Measurements from ENCODE around the gene DNAH2.

DNAH2 gene

DNA sequence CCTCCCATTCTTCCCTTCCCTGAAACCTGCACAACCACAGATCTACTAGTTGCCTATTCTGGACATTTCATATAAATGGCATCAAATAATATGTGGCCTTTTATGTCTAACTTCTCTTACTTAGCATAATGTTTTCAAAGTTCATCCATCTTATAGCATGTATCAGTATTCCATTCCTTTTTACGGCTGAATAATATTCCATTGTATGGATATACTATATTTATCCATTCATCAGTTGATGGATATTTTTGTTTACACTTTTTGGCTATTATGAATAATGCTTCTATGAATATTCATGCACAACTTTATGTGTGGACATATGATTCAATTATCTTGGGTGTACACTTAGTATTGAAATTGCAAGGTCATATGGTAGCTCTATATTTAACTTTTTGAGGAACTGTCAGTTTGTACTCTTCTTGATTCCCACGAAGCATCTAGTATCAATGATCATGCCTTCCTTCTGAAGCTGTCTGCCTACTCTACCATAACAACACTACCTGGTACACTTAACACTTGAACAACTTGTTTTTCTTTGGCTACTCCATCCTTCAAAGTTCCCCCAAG is 158.3 kb downstream of the DNAH2 start:
- DNase-seq (ENCODE audit: low spot score): no peak

DNA sequence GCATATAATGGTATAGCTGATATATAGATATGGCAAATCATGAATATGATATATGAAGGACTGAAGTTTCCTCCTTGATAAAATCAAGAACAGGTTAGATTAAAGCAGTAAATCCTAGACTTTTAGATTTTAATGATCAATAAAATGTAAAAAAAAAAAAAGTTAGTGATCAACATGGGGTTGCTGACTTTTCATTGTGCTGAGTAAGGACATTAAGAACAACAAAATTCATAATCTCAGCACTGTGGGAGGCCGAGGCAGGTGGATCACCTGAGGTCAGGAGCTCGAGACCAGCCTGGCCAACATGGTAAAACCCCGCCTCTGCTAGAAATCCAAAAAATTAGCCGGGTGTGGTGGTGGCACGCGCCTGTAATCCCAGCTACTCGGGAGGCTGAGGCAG is 160.7 kb downstream of the DNAH2 start:
- no peak for DNase-seq (ENCODE audit: low spot score)

DNA sequence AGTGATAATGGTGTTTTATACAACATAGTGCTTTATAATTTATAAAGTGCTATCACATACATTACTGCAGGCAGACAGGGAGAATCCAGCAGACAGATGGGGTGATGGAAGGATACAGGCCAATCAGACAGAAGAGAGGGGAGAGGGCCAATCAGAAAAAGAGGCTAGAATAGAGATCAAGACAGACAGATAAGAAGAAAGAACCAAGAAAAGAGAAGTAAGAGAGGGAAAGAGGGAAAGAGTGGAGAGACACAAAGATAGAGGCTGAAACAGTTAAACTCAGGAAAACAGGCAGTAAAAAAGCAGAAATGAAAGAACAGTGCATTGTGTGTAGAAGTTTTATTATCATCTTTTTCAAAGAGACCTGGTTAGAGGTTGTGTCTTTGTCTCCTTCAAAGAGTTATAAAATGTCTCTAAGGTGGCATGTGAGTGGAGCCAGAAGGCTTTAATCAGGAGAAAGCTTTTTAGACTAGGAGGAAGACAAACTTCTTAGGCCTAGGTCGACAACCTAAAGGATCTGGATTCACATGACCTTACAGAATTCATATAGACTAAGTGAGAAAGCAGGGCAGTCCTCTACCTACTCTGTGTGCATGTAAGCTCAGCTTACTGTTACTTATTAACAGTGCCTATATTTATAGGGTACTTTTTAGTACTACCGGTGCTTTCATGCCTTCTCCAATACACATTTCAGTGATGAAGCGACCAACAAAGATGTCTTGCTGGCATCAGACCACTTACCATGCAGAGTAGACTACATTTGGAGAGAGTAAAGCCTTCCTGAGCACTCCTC is 162.7 kb downstream of the DNAH2 start:
- DNase-seq (ENCODE audit: low spot score): no peak

DNA sequence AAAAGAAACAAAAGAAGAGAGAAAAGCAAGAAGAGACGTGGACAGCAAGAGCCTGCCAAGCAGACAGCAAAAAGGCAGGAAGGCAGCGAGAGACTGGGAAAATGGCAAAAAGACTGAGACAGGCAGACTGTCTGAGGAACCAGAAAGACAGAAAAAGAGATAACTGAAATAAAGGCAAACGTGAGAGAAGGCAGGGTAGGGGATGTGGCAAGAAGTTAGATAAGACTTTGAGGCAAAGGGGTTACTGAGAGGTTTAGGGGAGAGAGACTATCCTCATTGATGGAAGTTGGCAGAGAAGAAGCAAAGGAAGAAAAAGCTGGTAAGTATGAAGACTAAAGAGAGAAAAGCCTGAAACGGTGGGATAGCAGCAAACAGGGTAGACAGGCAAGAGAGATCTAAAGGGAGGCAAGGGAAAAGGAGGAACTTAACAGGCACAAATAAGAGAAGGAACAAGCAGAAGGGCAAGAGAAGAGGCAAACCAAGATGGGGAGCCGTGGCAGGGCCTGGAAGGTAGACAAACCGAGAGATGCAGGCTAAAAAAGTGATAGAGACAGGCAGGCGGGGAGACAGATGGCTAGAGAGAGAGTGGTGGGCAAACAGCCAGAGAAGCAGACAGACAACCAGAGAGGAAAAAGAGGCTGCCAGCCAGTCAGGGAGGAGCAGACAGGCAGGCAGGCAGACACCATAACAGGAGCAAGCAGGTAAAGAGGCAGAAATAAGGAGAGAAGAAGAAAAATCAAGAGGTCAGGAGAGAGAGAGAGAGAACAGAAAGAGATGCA is 163.9 kb downstream of the DNAH2 start:
- DNase-seq (ENCODE audit: low spot score): no peak

DNA sequence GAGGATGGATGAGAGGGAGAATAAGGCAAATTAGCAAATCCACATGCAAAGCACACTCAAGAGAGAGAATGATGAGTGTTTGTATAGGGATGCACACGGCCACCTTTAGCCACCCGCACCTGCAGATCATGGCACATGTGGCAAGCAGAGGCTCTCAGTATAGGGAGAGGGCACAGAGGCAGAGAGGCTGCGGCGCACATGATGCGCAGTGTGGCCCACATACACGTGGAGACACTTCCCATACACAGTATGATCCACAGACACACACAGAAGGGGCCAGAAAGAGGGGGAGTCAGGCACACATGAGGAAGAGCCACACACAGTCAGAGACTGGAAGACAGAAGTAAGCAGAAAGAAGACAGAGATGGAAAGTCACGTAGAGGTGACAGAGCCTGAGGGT is 164.5 kb downstream of the DNAH2 start:
- no peak for DNase-seq (ENCODE audit: low spot score)

DNA sequence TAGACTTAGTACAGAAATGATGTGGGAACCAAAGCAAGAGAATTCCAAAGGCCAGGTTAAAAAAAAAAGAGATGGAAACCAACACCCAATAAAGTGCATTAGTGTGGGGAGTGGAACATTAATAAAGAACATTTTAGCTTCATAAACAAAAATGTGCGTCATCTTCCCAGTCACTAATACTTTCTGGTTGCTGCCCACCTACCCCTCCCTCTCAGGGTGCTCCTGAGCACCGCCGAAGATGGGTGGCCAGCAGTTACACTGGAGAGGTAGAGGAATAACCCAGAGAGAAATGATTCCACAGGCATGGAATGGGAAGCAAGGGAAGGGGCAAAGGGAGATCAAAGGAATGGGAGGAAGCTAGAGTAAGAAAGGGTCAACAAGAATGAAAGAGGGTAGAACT is 165.1 kb downstream of the DNAH2 start:
- DNase-seq (ENCODE audit: low spot score): no peak
